IMR-90 (cell line): ENCODE measurements around the gene RRP7A. TPM values are rescaled to one million over a fixed set of nuclear protein-coding genes. Genes with fewer than 3 reads are reported as not detected.
A peak's percentile ranks its signal among the peaks of the same experiment; 100 is the strongest.

Source experiments
- ATAC-seq: fragments of 200-7000 bp; cut with Tn5 transposase; 2 replicates; pipeline ENCODE4 v1.9.1; 2020; ENCODE audit warnings: low read depth, mild to moderate bottlenecking, moderate library complexity
- BruUV-seq: library from RNA; stranded (reverse); fragments of 400-500 nt; replicated peaks from 2 replicates; lab custom pipeline; 2021; lab: Mats Ljungman, UMichigan
- CTCF ChIA-PET: fragments of 300-600 bp; formaldehyde crosslinking; extraction: SDS; loops from one replicate; lab custom pipeline; 2021; ENCODE audit warnings: antibody characterized with exemption; lab: Yijun Ruan, JAX
- POLR2A ChIA-PET: fragments of 300-600 bp; sonication (Branson Sonifier 250); formaldehyde crosslinking; loops from one replicate; lab custom pipeline; 2022; ENCODE audit warnings: antibody characterized with exemption; ENCODE audit not compliant: unreplicated experiment; lab: Charles Lee
- DNase-seq: peaks from one replicate; pipeline ENCODE4 v3.0.0; 2013
- H2AFZ ChIP-seq: replicated peaks from 2 replicates; pipeline ENCODE3; 2013; ENCODE audit warnings: low read length, mild to moderate bottlenecking; ENCODE audit not compliant: poor library complexity
- H2AK5ac ChIP-seq: 2 replicates; pipeline ENCODE4 v1.6.1; 2013; ENCODE audit warnings: low read depth, low read length, inconsistent platforms
- H2AK9ac ChIP-seq: replicated peaks from 2 replicates; pipeline ENCODE3; 2013; ENCODE audit warnings: mild to moderate bottlenecking, low read depth, low read length, moderate library complexity; ENCODE audit not compliant: poor library complexity
- H2BK120ac ChIP-seq: 2 replicates; pipeline ENCODE4 v1.6.1; 2013; ENCODE audit warnings: low read depth, low read length, inconsistent platforms
- H2BK15ac ChIP-seq: 3 replicates; pipeline ENCODE4 v1.6.1; 2013; ENCODE audit warnings: low read depth, low read length, inconsistent platforms
- H2BK20ac ChIP-seq: 2 replicates; pipeline ENCODE4 v1.6.1; 2013; ENCODE audit warnings: low read depth, mild to moderate bottlenecking, inconsistent platforms, low read length, moderate library complexity
- H2BK5ac ChIP-seq: 2 replicates; pipeline ENCODE4 v1.6.1; 2013; ENCODE audit warnings: mild to moderate bottlenecking, low read depth, low read length, inconsistent platforms; ENCODE audit not compliant: poor library complexity, severe bottlenecking
- H3K14ac ChIP-seq: replicated peaks from 2 replicates; pipeline ENCODE4 v1.6.1; 2013; ENCODE audit warnings: low read depth, low read length, inconsistent platforms
- H3K18ac ChIP-seq: 2 replicates; pipeline ENCODE4 v1.6.1; 2013; ENCODE audit warnings: low read depth, low read length, control low read depth
- H3K23ac ChIP-seq: 2 replicates; pipeline ENCODE4 v1.6.1; 2013; ENCODE audit warnings: low read depth, low read length, inconsistent platforms
- H3K27ac ChIP-seq: 2 replicates; pipeline ENCODE4 v1.5.1; 2013; ENCODE audit warnings: mild to moderate bottlenecking, control low read depth, low read length; ENCODE audit not compliant: insufficient read depth
- H3K27me3 ChIP-seq: 2 replicates; pipeline ENCODE4 v1.6.1; 2013; ENCODE audit warnings: low read length; ENCODE audit not compliant: control insufficient read depth, insufficient read depth
- H3K36me3 ChIP-seq: 2 replicates; pipeline ENCODE4 v1.6.1; 2013; ENCODE audit warnings: low read length, mixed read lengths; ENCODE audit not compliant: control insufficient read depth, insufficient read depth
- H3K4ac ChIP-seq: 2 replicates; pipeline ENCODE4 v1.6.1; 2013; ENCODE audit warnings: low read depth, low read length, inconsistent platforms
- H3K4me1 ChIP-seq: 2 replicates; pipeline ENCODE4 v1.6.1; 2013; ENCODE audit warnings: low read length, mixed read lengths; ENCODE audit not compliant: control insufficient read depth, insufficient read depth
- H3K4me2 ChIP-seq: 2 replicates; pipeline ENCODE4 v1.6.1; 2013; ENCODE audit warnings: low read depth, mild to moderate bottlenecking, control low read depth, low read length, moderate library complexity
- H3K4me3 ChIP-seq: 2 replicates; pipeline ENCODE4 v1.5.1; 2013; ENCODE audit warnings: low read depth, mild to moderate bottlenecking, control low read depth, low read length, moderate library complexity; ENCODE audit not compliant: insufficient read depth
- H3K56ac ChIP-seq: 2 replicates; pipeline ENCODE4 v1.6.1; 2013; ENCODE audit warnings: low read length, inconsistent platforms; ENCODE audit not compliant: insufficient read depth; ENCODE audit errors: extremely low read depth
- H3K79me1 ChIP-seq, 2 experiments: 2 replicates each; pipeline ENCODE4 v1.6.1; 2013; ENCODE audit warnings: low read length in 2 of 2, inconsistent platforms in 1 of 2, low read depth in 1 of 2
- H3K9ac ChIP-seq: 2 replicates; pipeline ENCODE4 v1.6.1; 2013; ENCODE audit warnings: low read depth, low read length, control low read depth
- H3K9me1 ChIP-seq: 2 replicates; pipeline ENCODE4 v1.6.1; 2013; ENCODE audit warnings: low read length, inconsistent platforms; ENCODE audit not compliant: insufficient read depth
- H3K9me3 ChIP-seq: 2 replicates; pipeline ENCODE4 v1.6.1; 2013; ENCODE audit warnings: low read length; ENCODE audit not compliant: control insufficient read depth, insufficient read depth
- H4K20me1 ChIP-seq: 2 replicates; pipeline ENCODE4 v1.6.1; 2013; ENCODE audit warnings: low read length, inconsistent platforms; ENCODE audit not compliant: insufficient read depth
- H4K5ac ChIP-seq: 2 replicates; pipeline ENCODE4 v1.6.1; 2013; ENCODE audit warnings: mild to moderate bottlenecking, low read depth, low read length, control low read depth
- H4K8ac ChIP-seq, 2 experiments: 2 replicates each; pipeline ENCODE4 v1.6.1; 2013; ENCODE audit warnings: low read depth in 2 of 2, low read length in 2 of 2, control low read depth in 1 of 2, inconsistent platforms in 1 of 2
- H4K91ac ChIP-seq: 2 replicates; pipeline ENCODE4 v1.6.1; 2013; ENCODE audit warnings: low read depth, low read length, inconsistent platforms; ENCODE audit not compliant: insufficient read depth
- CEBPB ChIP-seq: IDR thresholded peaks from 2 replicates; pipeline ENCODE4 v1.6.1; 2012; ENCODE audit warnings: low read depth, low read length, improper control_type of control experiment
- CHD1 ChIP-seq: IDR thresholded peaks from 2 replicates; pipeline ENCODE4 v1.6.1; 2012; ENCODE audit warnings: low read depth, low read length, improper control_type of control experiment
- ELK1 ChIP-seq: fragments of 150-350 bp; IDR thresholded peaks from 2 replicates; pipeline ENCODE4 v1.6.1; 2016; ENCODE audit warnings: low read depth, mild to moderate bottlenecking, low read length, moderate library complexity, borderline replicate concordance
- FOS ChIP-seq: fragments of 150-350 bp; IDR thresholded peaks from 2 replicates; pipeline ENCODE4 v1.6.1; 2016; ENCODE audit warnings: low read depth, low read length
- MAFK ChIP-seq: IDR thresholded peaks from 2 replicates; pipeline ENCODE4 v1.6.1; 2012; ENCODE audit warnings: low read depth, low read length, improper control_type of control experiment
- MAZ ChIP-seq: IDR thresholded peaks from 2 replicates; pipeline ENCODE4 v1.6.1; 2012; ENCODE audit warnings: low read depth, mild to moderate bottlenecking, low read length, improper control_type of control experiment, moderate library complexity, borderline replicate concordance
- MXI1 ChIP-seq: IDR thresholded peaks from 2 replicates; pipeline ENCODE4 v1.6.1; 2012; ENCODE audit warnings: low read depth, mild to moderate bottlenecking, low read length, moderate library complexity, borderline replicate concordance
- NFE2L2 ChIP-seq: fragments of 150-350 bp; IDR thresholded peaks from 2 replicates; pipeline ENCODE4 v1.6.1; 2016; ENCODE audit warnings: low read depth, mild to moderate bottlenecking, low read length
- POLR2A ChIP-seq: IDR thresholded peaks from 2 replicates; pipeline ENCODE4 v1.6.1; 2012; ENCODE audit warnings: mild to moderate bottlenecking, low read depth, low read length
- RAD21 ChIP-seq: IDR thresholded peaks from 2 replicates; pipeline ENCODE4 v1.6.1; 2012; ENCODE audit warnings: low read length, improper control_type of control experiment
- RCOR1 ChIP-seq: IDR thresholded peaks from 2 replicates; pipeline ENCODE4 v1.6.1; 2012; ENCODE audit warnings: mild to moderate bottlenecking, low read length, improper control_type of control experiment; ENCODE audit not compliant: insufficient replicate concordance
- RFX5 ChIP-seq: IDR thresholded peaks from 2 replicates; pipeline ENCODE4 v1.8.0; 2012; ENCODE audit warnings: low read depth, mild to moderate bottlenecking, low read length, moderate library complexity
- SMC3 ChIP-seq: fragments of 150-350 bp; IDR thresholded peaks from 2 replicates; pipeline ENCODE4 v1.6.1; 2016; ENCODE audit warnings: low read depth, mild to moderate bottlenecking, antibody characterized with exemption, low read length, moderate library complexity
- WGBS, 2 experiments: methylation state at CpG; one replicate each; pipeline versions ENCODE4 v1.1.5 to v1.1.7; 2013; ENCODE audit warnings: missing lambda C conversion rate in 2 of 2; ENCODE audit not compliant: insufficient read length in 1 of 2; ENCODE audit errors: extremely low coverage in 2 of 2; 5-methylcytosine and 5-hydroxymethylcytosine counted together
- dilution Hi-C: fragments of 300-500 bp; cut with HindIII; formaldehyde crosslinking; loops from one replicate; pipeline ENCODE4 v1.14.3; 2018; ENCODE audit warnings: low sequenced_read_pairs; ENCODE audit not compliant: unreplicated experiment
- in situ Hi-C: fragments of 300-500 bp; cut with MboI; formaldehyde crosslinking; loops from 3 replicates; pipeline ENCODE4 v1.14.3; 2019; ENCODE audit warnings: low sequenced_read_pairs, inconsistent platforms, mixed read lengths
- intact Hi-C: fragments of 100-400 bp; cut with micrococcal nuclease; formaldehyde crosslinking; loops from 2 replicates; pipeline ENCODE4 v1.10.0; 2022
- polyA plus RNA-seq, 3 experiments: library from polyadenylated mRNA; depleted of rRNA; stranded (reverse); fragments of >200 nt; gene quantifications; 2 replicates each; pipeline ENCODE4 v1.2.3, GENCODE V29; 2012; ENCODE audit warnings: low replicate concordance in 1 of 3
- total RNA-seq: library from RNA; depleted of rRNA; stranded (reverse); fragments of >200 nt; gene quantifications from 2 replicates; pipeline ENCODE4 v1.2.3, GENCODE V29; 2012

RRP7A gene
- total and polyA plus RNA-seq, 2 of the 4 experiments (the other 2 are of a cell fraction), result 25.5 to 29.2 TPM

GRCh38 chr22:42500836-42501179 lies 18.8 kb downstream of the RRP7A start:
- no peak overlapping the region for H2BK15ac ChIP-seq
- no peaks in the 10 kb centered on the region for H3K79me1 ChIP-seq
- peaks cover 2% of the 10 kb centered on the region; the same call in 1 of the 2 replicates for H3K4me1 ChIP-seq
- ATAC-seq (no peak), DNase-seq (no peak)
- peak overlapping the region; percentile 70; the same call in 1 of the 2 replicates for H3K4me2 ChIP-seq
- dilution Hi-C loops, result no loop called here
- no peaks in the 10 kb centered on the region for H3K9me1 ChIP-seq
- in situ Hi-C loops, result no loop called here
- no peak overlapping the region for H3K23ac ChIP-seq
- H2BK20ac ChIP-seq, result no peak overlapping the region
- H3K9me3 ChIP-seq, result no peaks in the 10 kb centered on the region
- no peak overlapping the region for H3K18ac ChIP-seq
- no peak overlapping the region for H3K56ac ChIP-seq
- H3K36me3 ChIP-seq, result no peaks in the 10 kb centered on the region
- H4K20me1 ChIP-seq, result no peaks in the 10 kb centered on the region
- intact Hi-C loops, result no loop called here
- ChIA-PET CTCF (no interaction called here), POLR2A (no interaction called here)
- TF ChIP-seq ELK1 (no peak), MAFK (no peak), NFE2L2 (no peak), MAZ (no peak), SMC3 (no peak), CHD1 (no peak), MXI1 (no peak), CEBPB (no peak), FOS (no peak), RCOR1 (no peak), RAD21 (no peak), POLR2A (no peak), RFX5 (no peak)
- 0 out of 2 replicates have a peak overlapping the region, but pooled peaks have one; percentile 19 for H3K4ac ChIP-seq
- H3K9ac ChIP-seq, result no peak overlapping the region
- H3K4me3 ChIP-seq, result no peak overlapping the region
- H2AK5ac ChIP-seq, result no peak overlapping the region
- no peak overlapping the region for H2BK5ac ChIP-seq
- H4K91ac ChIP-seq, result no peak overlapping the region
- H3K27ac ChIP-seq, result no peak overlapping the region
- no peak overlapping the region for H4K8ac ChIP-seq
- H3K27me3 ChIP-seq, result peaks cover 5% of the 10 kb centered on the region; the same call in 1 of the 2 replicates
- peak overlapping the region; percentile 91 for H2AFZ ChIP-seq
- no peak overlapping the region for H3K14ac ChIP-seq
- BruUV-seq, result no TSS peak
- no peak overlapping the region for H2AK9ac ChIP-seq
- WGBS, 2 experiments, result 25% methylated on average over 17 of the region's 26 CpGs; no CpG with 5 or more reads in 1 of the 2 experiments
- no peak overlapping the region for H2BK120ac ChIP-seq
- H4K5ac ChIP-seq, result no peak overlapping the region
